GM12878 (cell line): ENCODE measurements around the gene EFHD2. TPM values are rescaled to one million over a fixed set of nuclear protein-coding genes. Genes with fewer than 3 reads are reported as not detected.

Experiments
- ATAC-seq: fragments of 200-7000 bp; cut with Tn5 transposase; 3 replicates; pipeline ENCODE4 v1.9.1; 2020; ENCODE audit warnings: mild to moderate bottlenecking, moderate library complexity
- BruUV-seq: library from RNA; stranded (reverse); fragments of 400-500 nt; replicated peaks from 2 replicates; lab custom pipeline; 2021; lab: Mats Ljungman, UMichigan
- CTCF ChIA-PET: fragments of 300-600 bp; sonication (Branson Sonifier 250); formaldehyde crosslinking; extraction: SDS; loops from one replicate; lab custom pipeline; 2021; ENCODE audit warnings: inconsistent platforms; lab: Yijun Ruan, JAX
- POLR2A ChIA-PET: fragments of 350-600 bp; formaldehyde crosslinking; extraction: SDS; loops from one replicate; lab custom pipeline; 2021; ENCODE audit warnings: inconsistent platforms; lab: Charles Lee
- RAD21 ChIA-PET: fragments of 300-600 bp; sonication (Branson Sonifier 250); formaldehyde crosslinking; loops from one replicate; lab custom pipeline; 2023; ENCODE audit warnings: antibody characterized with exemption; ENCODE audit not compliant: unreplicated experiment; lab: Charles Lee
- SMC1A ChIA-PET: fragments of 300-600 bp; sonication (Branson Sonifier 250); formaldehyde crosslinking; loops from one replicate; lab custom pipeline; 2023; ENCODE audit not compliant: unreplicated experiment, uncharacterized antibody; lab: Charles Lee
- DNase-seq: peaks from one replicate; pipeline ENCODE4 v3.0.0-alpha.2; 2011; ENCODE audit warnings: low read depth, low spot score
- FAIRE-seq: peaks from 3 replicates; lab custom pipeline; 2011; peaks lifted over from hg19 to GRCh38; lab: Jason Lieb, UNC
- H2AFZ ChIP-seq: 2 replicates; pipeline ENCODE4 v1.6.0; 2011; ENCODE audit warnings: low read depth, low read length, control low read depth; ENCODE audit not compliant: control insufficient read depth
- H3K27ac ChIP-seq: 2 replicates; pipeline ENCODE4 v1.5.1; 2011; ENCODE audit warnings: control low read depth; ENCODE audit not compliant: control insufficient read depth, insufficient read depth
- H3K27me3 ChIP-seq, 2 experiments: replicated peaks in 1 of 2; 2 replicates each; pipeline versions ENCODE4 v1.6.0 to v1.6.1; 2011; ENCODE audit warnings: low read length in 1 of 2; ENCODE audit not compliant: control insufficient read depth in 2 of 2, insufficient read depth in 2 of 2
- H3K36me3 ChIP-seq, 2 experiments: 2 replicates each; pipeline ENCODE4 v1.5.1; 2011; ENCODE audit warnings: low read length in 1 of 2; ENCODE audit not compliant: control insufficient read depth in 2 of 2, insufficient read depth in 2 of 2
- H3K4me1 ChIP-seq: 2 replicates; pipeline ENCODE4 v1.6.1; 2011; ENCODE audit warnings: mild to moderate bottlenecking, low read length, moderate library complexity, mixed read lengths; ENCODE audit not compliant: control insufficient read depth, insufficient read depth
- H3K4me2 ChIP-seq: 2 replicates; pipeline ENCODE4 v1.6.0; 2011; ENCODE audit warnings: control low read depth; ENCODE audit not compliant: control insufficient read depth, insufficient read depth
- H3K4me3 ChIP-seq: fragments of 200-600 bp; sonication (generic); 2 replicates; pipeline ENCODE4 v1.5.1; 2016
- H3K79me2 ChIP-seq: 2 replicates; pipeline ENCODE4 v1.6.0; 2011; ENCODE audit warnings: low read length; ENCODE audit not compliant: control insufficient read depth, insufficient read depth
- H3K9ac ChIP-seq: 2 replicates; pipeline ENCODE4 v1.8.0; 2011; ENCODE audit warnings: low read length, control low read depth, mixed read lengths; ENCODE audit not compliant: control insufficient read depth, insufficient read depth
- H3K9me3 ChIP-seq: replicated peaks from 3 replicates; pipeline ENCODE4 v1.5.1; 2011; ENCODE audit warnings: mild to moderate bottlenecking, low read length; ENCODE audit not compliant: control insufficient read depth, insufficient read depth
- H4K20me1 ChIP-seq: 2 replicates; pipeline ENCODE4 v1.6.0; 2011; ENCODE audit not compliant: control insufficient read depth, insufficient read depth
- DPF2 ChIP-seq: fragments of 450-650 bp; IDR thresholded peaks from 2 replicates; pipeline ENCODE4 v1.6.1; 2017; ENCODE audit warnings: mild to moderate bottlenecking
- KLF5 ChIP-seq: fragments of 450-650 bp; IDR thresholded peaks from 2 replicates; pipeline ENCODE4 v1.6.1; 2014; ENCODE audit warnings: mild to moderate bottlenecking; ENCODE audit not compliant: partially characterized antibody
- MYB ChIP-seq: fragments of 150-350 bp; IDR thresholded peaks from 2 replicates; pipeline ENCODE4 v1.6.1; 2014; ENCODE audit warnings: mild to moderate bottlenecking, low read depth, low read length, borderline replicate concordance
- NFIC ChIP-seq: IDR thresholded peaks from 2 replicates; pipeline ENCODE4 v1.6.1; 2012; ENCODE audit warnings: low read depth, mild to moderate bottlenecking, inconsistent platforms, low read length, moderate library complexity
- POLR2A ChIP-seq: IDR thresholded peaks from 2 replicates; pipeline ENCODE4 v1.6.1; 2011; ENCODE audit warnings: low read depth, mild to moderate bottlenecking, low read length
- TBL1XR1 ChIP-seq: IDR thresholded peaks from 2 replicates; pipeline ENCODE4 v1.6.1; 2012; ENCODE audit warnings: low read depth, low read length, improper control_type of control experiment
- WGBS: methylation state at CpG from one replicate; pipeline ENCODE4 v1.1.6; 2016; ENCODE audit warnings: low lambda C conversion rate; ENCODE audit not compliant: insufficient replicate concordance, insufficient coverage; ENCODE audit errors: missing lambda C conversion rate; 5-methylcytosine and 5-hydroxymethylcytosine counted together
- in situ Hi-C: fragments of 300-500 bp; cut with MboI; formaldehyde crosslinking; loops from 9 replicates; pipeline ENCODE4 v1.14.3; 2018; ENCODE audit warnings: mixed read lengths
- intact Hi-C: fragments of 100-400 bp; cut with micrococcal nuclease; formaldehyde crosslinking; loops from one replicate; pipeline ENCODE4 v1.14.2; 2022; ENCODE audit not compliant: unreplicated experiment
- polyA plus RNA-seq, 11 experiments: library from polyadenylated mRNA; depleted of rRNA in 4 of 11; unstranded in 6 of 11; stranded (reverse) in 5 of 11; fragments of >200 nt; fragmentation: Nextera tagmentation in 4 of 11; fragmentation: Illumina TruSeq in 1 of 11; extraction: Ambion mirVana in 4 of 11; extraction: Trizol in 1 of 11; gene quantifications; 1 replicate in 1 of 11; 2 replicates in 10 of 11; pipeline versions ENCODE4 v1.2.1 to v1.2.3, GENCODE V29; 2011 to 2016; ENCODE audit warnings: inconsistent platforms in 2 of 11, missing spikeins in 2 of 11, low read depth in 1 of 11
- total RNA-seq, 4 experiments: library from RNA; depleted of rRNA in 3 of 4; stranded (reverse); fragments of >200 nt in 3 of 4; fragmentation: Illumina TruSeq in 1 of 4; extraction: Trizol in 1 of 4; gene quantifications; 2 replicates each; pipeline versions ENCODE4 v1.2.1 to v1.2.3, GENCODE V29; 2013 to 2021
- TF ChIP-seq, protein P1 (sequence below): fragments of 450-650 bp; IDR thresholded peaks from 2 replicates; pipeline ENCODE4 v1.6.1; 2016; ENCODE audit warnings: mild to moderate bottlenecking, moderate library complexity, borderline replicate concordance
- TF ChIP-seq, protein P2 (sequence below): fragments of 450-650 bp; IDR thresholded peaks from 2 replicates; pipeline ENCODE4 v1.6.1; 2017; ENCODE audit warnings: mild to moderate bottlenecking, moderate library complexity

The EFHD2 gene
- total and polyA plus RNA-seq, 10 of the 15 experiments (the other 5 are each of a cell fraction or from before 2014, with no cell fraction given), result 4.0 to 114 (median 66.1) TPM

DNA sequence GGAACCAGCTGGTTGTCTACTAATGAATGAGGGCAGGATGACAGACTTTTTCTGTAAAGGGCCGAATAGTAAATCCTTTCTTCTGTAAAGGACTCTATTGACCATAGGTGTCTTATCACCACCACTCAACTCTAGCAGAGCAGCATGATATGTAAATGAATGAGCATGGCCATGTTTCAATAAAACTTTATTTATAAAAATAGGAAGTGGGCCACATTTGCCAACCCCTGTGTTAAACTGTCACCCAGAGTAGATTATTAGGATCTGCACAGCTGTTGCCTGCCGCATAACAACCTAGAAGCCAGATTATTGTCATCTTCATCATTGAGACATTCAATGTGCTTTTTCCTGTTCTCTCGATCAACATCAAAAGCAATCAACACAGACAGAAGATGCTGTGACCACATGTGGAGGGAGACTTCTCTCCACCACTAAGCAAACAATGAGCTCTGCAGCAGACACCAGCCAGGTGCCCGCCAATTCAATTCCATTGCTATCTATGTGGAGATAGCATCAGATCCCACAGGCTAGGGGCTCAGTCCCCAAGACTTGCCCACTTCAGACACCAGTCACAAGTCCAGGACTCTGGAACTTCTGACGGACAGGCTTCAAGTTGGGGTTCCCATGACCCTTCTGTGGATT lies 6.8 kb upstream of the EFHD2 start:
- DNase-seq (no peak), ATAC-seq (no peak), FAIRE-seq (no peak)
- Histone ChIP-seq H3K4me1 (no peaks in the 10 kb centered on the region), H3K4me2 (no peak overlapping the region), H2AFZ (no peak overlapping the region), H3K9ac (no peak overlapping the region), H3K79me2 (no peaks in the 10 kb centered on the region), H3K4me3 (no peak overlapping the region), H3K9me3 (no peaks in the 10 kb centered on the region; the same call in 2 of the 3 replicates), H3K27ac (no peak overlapping the region), H4K20me1 (no peaks in the 10 kb centered on the region), H3K27me3 (no peaks in the 10 kb centered on the region), H3K36me3 (no peaks in the 10 kb centered on the region)
- CTCF ChIA-PET, result interaction anchor here (1.3 to 2.9 kb wide), 2 partner anchors 29 to 79 kb away, joined by 3 to 8 read pairs; no protein-coding TSS in a partner anchor
- no peak for TF ChIP-seq KLF5
- TF ChIP-seq, protein P1, sequence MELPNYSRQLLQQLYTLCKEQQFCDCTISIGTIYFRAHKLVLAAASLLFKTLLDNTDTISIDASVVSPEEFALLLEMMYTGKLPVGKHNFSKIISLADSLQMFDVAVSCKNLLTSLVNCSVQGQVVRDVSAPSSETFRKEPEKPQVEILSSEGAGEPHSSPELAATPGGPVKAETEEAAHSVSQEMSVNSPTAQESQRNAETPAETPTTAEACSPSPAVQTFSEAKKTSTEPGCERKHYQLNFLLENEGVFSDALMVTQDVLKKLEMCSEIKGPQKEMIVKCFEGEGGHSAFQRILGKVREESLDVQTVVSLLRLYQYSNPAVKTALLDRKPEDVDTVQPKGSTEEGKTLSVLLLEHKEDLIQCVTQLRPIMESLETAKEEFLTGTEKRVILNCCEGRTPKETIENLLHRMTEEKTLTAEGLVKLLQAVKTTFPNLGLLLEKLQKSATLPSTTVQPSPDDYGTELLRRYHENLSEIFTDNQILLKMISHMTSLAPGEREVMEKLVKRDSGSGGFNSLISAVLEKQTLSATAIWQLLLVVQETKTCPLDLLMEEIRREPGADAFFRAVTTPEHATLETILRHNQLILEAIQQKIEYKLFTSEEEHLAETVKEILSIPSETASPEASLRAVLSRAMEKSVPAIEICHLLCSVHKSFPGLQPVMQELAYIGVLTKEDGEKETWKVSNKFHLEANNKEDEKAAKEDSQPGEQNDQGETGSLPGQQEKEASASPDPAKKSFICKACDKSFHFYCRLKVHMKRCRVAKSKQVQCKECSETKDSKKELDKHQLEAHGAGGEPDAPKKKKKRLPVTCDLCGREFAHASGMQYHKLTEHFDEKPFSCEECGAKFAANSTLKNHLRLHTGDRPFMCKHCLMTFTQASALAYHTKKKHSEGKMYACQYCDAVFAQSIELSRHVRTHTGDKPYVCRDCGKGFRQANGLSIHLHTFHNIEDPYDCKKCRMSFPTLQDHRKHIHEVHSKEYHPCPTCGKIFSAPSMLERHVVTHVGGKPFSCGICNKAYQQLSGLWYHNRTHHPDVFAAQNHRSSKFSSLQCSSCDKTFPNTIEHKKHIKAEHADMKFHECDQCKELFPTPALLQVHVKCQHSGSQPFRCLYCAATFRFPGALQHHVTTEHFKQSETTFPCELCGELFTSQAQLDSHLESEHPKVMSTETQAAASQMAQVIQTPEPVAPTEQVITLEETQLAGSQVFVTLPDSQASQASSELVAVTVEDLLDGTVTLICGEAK, result peak; percentile 84
- TF ChIP-seq TBL1XR1, result no peak
- TF ChIP-seq DPF2, result no peak
- no peak for TF ChIP-seq NFIC
- TF ChIP-seq POLR2A, result no peak
- TF ChIP-seq, protein P2, sequence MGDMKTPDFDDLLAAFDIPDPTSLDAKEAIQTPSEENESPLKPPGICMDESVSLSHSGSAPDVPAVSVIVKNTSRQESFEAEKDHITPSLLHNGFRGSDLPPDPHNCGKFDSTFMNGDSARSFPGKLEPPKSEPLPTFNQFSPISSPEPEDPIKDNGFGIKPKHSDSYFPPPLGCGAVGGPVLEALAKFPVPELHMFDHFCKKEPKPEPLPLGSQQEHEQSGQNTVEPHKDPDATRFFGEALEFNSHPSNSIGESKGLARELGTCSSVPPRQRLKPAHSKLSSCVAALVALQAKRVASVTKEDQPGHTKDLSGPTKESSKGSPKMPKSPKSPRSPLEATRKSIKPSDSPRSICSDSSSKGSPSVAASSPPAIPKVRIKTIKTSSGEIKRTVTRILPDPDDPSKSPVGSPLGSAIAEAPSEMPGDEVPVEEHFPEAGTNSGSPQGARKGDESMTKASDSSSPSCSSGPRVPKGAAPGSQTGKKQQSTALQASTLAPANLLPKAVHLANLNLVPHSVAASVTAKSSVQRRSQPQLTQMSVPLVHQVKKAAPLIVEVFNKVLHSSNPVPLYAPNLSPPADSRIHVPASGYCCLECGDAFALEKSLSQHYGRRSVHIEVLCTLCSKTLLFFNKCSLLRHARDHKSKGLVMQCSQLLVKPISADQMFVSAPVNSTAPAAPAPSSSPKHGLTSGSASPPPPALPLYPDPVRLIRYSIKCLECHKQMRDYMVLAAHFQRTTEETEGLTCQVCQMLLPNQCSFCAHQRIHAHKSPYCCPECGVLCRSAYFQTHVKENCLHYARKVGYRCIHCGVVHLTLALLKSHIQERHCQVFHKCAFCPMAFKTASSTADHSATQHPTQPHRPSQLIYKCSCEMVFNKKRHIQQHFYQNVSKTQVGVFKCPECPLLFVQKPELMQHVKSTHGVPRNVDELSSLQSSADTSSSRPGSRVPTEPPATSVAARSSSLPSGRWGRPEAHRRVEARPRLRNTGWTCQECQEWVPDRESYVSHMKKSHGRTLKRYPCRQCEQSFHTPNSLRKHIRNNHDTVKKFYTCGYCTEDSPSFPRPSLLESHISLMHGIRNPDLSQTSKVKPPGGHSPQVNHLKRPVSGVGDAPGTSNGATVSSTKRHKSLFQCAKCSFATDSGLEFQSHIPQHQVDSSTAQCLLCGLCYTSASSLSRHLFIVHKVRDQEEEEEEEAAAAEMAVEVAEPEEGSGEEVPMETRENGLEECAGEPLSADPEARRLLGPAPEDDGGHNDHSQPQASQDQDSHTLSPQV, result no peak
- no peak for TF ChIP-seq MYB
- WGBS, result 79% methylated on average over 5 of the region's 5 CpGs
- SMC1A ChIA-PET, result interaction anchor here (1.7 kb wide), 1 partner anchor 29 kb away, joined by 3 read pairs; no protein-coding TSS in a partner anchor
- BruUV-seq, result no TSS peak
- in situ Hi-C loops, result no loop called here
- RAD21 ChIA-PET, result no interaction called here
- intact Hi-C loops, result no loop called here
- POLR2A ChIA-PET, result interaction anchor here (0.8 to 0.9 kb wide), 2 partner anchors 8 to 9 kb away, joined by 3 read pairs; no protein-coding TSS in a partner anchor
